DOHH2 (cell line): ENCODE measurements around the gene ISOC2.
"Not testable (repeated sequence)": the region's sequence is repeated elsewhere in the genome, so short reads cannot be mapped to it uniquely, and the experiment has no call there.

Experiments used
- EZH2phosphoT487 ChIP-seq: fragments of 200-600 bp; sonication (generic); IDR thresholded peaks from 2 replicates; pipeline ENCODE4 v1.6.1; 2017; ENCODE audit warnings: borderline replicate concordance, mild to moderate bottlenecking, antibody characterized with exemption, low read length, moderate library complexity, mixed read lengths
- TF ChIP-seq, protein P1 (sequence below): fragments of 200-600 bp; sonication (generic); IDR thresholded peaks from one replicate; pipeline ENCODE4 v1.5.1; 2014; ENCODE audit warnings: antibody characterized with exemption, mild to moderate bottlenecking, low read depth, low read length; ENCODE audit not compliant: poor library complexity, severe bottlenecking

DNA sequence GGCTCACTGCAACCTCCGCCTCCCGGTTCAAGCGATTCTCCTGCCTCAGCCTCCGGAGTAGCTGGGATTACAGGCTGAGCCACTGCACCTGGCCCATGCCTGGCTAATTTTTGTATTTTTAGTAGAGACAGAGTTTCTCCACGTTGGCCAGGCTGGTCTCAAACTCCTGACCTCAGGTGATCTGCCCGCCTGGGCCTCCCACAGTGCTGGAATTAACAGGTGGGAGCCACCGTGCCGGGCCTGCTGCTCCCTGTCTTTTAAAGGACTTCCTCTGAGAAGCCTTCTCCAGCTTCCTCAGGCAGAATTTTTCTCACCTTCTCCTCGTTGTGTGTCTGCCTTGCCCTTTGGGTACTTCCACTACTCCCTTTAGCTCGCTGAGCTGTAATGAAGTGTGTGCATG, 35.4 kb upstream of the ISOC2 start:
- TF ChIP-seq, protein P1, sequence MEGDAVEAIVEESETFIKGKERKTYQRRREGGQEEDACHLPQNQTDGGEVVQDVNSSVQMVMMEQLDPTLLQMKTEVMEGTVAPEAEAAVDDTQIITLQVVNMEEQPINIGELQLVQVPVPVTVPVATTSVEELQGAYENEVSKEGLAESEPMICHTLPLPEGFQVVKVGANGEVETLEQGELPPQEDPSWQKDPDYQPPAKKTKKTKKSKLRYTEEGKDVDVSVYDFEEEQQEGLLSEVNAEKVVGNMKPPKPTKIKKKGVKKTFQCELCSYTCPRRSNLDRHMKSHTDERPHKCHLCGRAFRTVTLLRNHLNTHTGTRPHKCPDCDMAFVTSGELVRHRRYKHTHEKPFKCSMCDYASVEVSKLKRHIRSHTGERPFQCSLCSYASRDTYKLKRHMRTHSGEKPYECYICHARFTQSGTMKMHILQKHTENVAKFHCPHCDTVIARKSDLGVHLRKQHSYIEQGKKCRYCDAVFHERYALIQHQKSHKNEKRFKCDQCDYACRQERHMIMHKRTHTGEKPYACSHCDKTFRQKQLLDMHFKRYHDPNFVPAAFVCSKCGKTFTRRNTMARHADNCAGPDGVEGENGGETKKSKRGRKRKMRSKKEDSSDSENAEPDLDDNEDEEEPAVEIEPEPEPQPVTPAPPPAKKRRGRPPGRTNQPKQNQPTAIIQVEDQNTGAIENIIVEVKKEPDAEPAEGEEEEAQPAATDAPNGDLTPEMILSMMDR: not testable (repeated sequence)
- not testable (repeated sequence) for TF ChIP-seq EZH2phosphoT487
